GM12892 (cell line): ENCODE measurements around the gene RNF8.
"Not testable (repeated sequence)": the region's sequence is repeated elsewhere in the genome, so short reads cannot be mapped to it uniquely, and the experiment has no call there.

Experiments used
- DNase-seq: peaks from one replicate; pipeline ENCODE4 v3.0.0; 2011; ENCODE audit not compliant: insufficient read length
- FAIRE-seq: peaks from 2 replicates; lab custom pipeline; 2011; peaks lifted over from hg19 to GRCh38; lab: Jason Lieb, UNC
- POLR2A ChIP-seq: IDR thresholded peaks from 2 replicates; pipeline ENCODE4 v1.6.1; 2011; ENCODE audit warnings: low read depth, low read length, control low read depth
- POLR2AphosphoS5 ChIP-seq: IDR thresholded peaks from 2 replicates; pipeline ENCODE4 v1.6.1; 2011; ENCODE audit warnings: low read depth, low read length, control low read depth
- TAF1 ChIP-seq: IDR thresholded peaks from 2 replicates; pipeline ENCODE4 v1.6.1; 2011; ENCODE audit warnings: low read depth, mild to moderate bottlenecking, control low read depth, low read length, borderline replicate concordance

The RNF8 gene

DNA sequence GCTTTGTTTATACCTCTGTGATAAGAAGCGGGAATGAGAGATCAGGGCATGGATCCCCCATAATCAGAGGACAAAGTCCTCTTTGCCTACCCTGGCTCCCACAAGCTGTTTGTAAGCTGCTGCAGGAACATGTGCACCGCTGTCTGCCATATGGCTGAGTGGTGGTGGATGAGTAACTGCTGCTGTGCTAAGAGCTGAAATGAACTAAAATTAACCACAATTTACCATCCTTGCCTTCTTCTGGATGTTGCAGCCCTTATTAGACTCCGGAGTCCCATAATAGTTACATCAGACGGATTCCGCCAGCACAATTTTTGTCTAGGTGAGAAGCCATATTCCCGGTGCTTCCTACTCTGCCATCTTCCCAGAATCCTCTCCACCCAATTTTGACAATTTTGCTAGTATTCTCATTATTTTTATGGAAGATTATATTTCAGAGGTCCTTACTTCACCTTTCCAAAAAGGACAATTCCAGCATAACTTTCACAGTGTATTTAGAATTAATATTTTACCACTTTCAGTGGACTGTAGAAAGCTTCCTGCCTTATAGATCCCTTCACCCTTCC, 73.2 kb downstream of the RNF8 start:
- TF ChIP-seq TAF1 (no peak), POLR2A (no peak), POLR2AphosphoS5 (no peak)
- DNase-seq (no peak), FAIRE-seq (no peak)

DNA sequence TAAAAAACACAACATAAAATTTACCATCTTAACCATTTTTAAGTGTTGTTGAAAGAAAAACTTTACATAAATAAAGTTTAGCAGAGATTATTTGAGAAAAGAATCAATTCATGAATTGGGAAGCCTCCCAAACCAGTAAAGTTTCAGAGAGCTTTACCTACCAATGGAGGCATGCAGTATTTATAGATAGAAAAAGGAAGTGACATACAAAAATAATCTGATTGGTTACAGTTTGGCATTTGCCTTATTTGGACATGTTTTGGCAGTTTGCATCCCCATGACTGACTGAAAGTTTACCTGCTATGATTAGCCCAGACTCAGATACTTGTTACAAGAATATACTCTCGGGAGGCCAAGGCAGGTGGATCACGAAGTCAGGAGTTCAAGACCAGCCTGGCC, 75.6 kb downstream of the RNF8 start:
- no peak for FAIRE-seq
- DNase-seq = no peak
- TF ChIP-seq TAF1 = no peak
- no peak for TF ChIP-seq POLR2AphosphoS5
- TF ChIP-seq POLR2A = no peak

DNA sequence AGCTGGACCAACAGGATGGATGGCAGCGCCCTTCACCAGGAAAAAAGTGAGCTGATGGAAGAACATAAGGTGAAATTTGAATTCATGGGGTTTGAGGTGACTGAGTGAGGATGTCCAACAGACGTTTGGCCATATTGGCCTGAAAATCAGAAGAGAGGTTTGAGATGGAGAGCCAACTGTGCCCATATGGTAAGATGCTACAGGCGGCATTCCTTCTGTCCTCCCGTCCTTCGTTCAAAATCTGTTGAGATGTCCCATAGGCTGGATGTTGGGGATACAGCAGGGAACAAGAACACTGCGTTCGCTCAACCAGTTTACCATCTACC, 78.8 kb downstream of the RNF8 start:
- no peak for TF ChIP-seq POLR2AphosphoS5
- no peak for TF ChIP-seq POLR2A
- no peak for TF ChIP-seq TAF1
- FAIRE-seq (peak; percentile 17), DNase-seq (no peak)

DNA sequence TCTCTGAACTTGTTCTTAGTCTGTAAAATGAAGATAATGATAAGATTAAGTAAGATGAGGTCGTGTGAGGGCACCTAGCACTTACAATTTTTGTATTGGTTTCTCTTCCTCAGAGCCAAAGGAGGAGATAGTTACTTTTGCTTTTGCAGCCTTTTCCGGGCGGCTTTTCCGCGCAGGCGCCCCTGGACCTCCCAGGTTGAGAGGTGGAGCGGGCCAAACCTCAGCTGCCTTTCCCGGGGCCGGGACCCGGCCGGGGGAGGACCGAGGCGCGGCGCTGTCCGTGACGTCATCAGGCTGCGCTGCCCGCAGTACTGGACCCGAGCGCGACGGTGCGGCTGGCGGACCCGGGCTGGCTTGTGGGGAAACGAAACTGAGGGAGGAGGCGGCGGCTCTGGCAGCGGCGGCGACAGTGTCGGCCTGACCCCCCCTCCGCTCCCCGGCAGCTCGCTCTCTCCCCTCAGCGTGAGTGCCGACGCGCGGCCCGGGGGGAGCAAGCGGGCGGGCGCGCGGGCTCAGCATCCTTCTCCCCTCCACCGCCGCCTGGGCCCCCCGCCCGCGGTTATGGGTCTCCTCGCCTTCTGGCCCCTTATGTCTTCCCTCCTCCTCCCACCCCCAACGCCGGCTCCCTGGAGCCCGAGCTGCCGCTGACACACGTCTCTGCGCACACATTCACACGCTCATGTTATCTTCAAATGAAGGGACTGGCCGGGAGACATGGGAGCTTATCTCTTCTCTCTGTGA, 79.3 kb downstream of the RNF8 start, which contains the start of gene CMTR1:
Gene CMTR1, plus strand, starts transcription at position 306 of the 741 bp plus-strand sequence. CDS start 2,409 bp downstream, outside the sequence.
- peak; percentile 96 for FAIRE-seq
- peak; percentile 93 for DNase-seq
- TF ChIP-seq POLR2A (peak; percentile 68), POLR2AphosphoS5 (peak; percentile 80), TAF1 (peak; percentile 61; the same call in 1 of the 2 replicates)

DNA sequence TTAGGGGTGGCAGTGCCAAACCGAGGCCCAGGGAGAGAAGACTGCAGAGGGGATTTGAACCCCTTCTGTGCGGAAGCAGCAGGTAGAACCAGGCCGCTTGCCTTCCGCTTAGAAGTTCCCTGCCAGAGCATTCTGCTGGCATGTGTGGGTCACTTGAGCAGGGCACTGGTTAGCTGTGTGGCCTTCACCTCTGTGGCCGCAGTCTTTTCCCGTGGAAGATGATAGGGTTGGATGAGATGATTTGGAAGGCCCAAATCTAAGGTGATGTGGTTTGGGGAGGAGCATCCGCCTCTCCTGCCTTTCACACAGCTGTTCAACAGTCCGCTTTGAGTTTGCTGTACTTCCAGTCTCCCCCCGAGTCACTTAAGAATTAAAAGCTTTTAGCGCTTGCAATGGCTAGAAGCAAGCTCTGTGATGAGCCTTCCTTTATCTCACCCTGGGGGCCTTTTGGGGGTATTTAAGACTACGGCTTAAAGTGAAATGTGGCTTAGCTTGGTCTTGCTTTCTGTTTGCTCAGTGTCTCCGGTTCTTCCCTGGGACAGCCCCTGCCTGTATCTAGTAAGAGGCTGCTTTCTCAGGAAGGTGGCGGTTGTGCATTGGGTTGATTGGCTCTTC, 80.0 kb downstream of the RNF8 start:
- TF ChIP-seq POLR2AphosphoS5 (no peak; the same call in 1 of the 2 replicates), TAF1 (0 out of 2 replicates have a peak, but pooled peaks have one; percentile 28), POLR2A (no peak)
- DNase-seq = peak; percentile 43

DNA sequence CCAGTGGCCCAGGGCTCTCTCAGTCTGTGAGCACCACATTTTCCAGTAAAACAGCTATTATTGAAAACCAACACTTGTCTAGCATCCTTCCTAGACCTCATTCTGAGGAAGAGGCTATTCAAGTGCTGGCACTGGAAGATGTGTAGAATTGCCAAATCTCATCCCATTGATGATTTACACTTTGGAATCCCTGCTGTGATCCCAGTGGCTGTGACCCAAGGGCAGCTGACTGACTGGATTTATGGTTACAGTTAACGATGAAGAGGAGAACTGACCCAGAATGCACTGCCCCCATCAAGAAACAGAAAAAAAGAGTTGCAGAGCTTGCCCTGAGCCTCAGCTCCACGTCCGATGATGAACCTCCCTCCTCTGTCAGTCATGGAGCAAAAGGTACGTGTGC, 81.6 kb downstream of the RNF8 start:
- no peak for FAIRE-seq
- TF ChIP-seq TAF1 = no peak
- TF ChIP-seq POLR2AphosphoS5 = no peak
- TF ChIP-seq POLR2A = no peak
- DNase-seq = no peak

More for the DNA sequence above, 80.0 kb downstream of the RNF8 start:
- FAIRE-seq = peak; percentile 56

DNA sequence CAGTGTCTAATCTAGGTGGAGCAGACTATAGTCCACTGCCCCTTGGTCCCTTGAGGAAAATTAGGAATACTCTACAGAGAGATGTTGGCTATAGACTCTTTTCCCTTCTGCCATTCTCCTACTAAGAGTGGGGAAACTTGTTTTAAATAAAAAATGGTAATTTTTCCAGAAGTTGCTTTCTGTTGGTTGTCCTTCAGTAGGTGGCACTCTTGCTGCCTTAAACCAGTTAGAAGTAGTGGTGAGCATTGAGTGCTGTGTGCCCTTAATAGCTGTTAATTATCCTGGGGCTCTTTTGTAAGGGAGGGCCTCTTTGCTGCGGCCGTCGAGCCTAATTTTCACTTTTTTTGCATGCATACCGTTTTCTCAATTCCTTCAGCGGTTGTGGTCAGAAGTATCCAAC, 82.0 kb downstream of the RNF8 start:
- FAIRE-seq (no peak), DNase-seq (no peak)
- TF ChIP-seq POLR2AphosphoS5 = no peak
- no peak for TF ChIP-seq TAF1
- no peak for TF ChIP-seq POLR2A

DNA sequence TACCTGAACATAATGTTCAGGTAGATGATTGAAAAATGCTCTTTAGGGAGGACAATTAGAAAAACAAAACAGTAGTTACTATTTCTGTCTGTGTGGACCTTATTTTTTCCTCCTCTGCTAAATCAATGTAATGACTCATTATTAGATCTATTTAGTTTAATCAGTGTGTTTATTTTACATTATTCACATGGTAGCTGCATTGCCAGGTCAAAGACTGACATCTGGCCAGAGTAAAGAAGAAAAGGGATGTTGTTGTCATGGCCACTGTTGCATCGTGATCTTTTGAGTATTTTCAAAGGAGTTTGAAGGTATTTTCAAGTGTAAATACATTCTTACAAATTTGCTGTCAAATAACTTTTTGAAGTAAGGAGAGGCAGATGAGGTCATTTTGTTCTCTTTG, 85.1 kb downstream of the RNF8 start:
- TF ChIP-seq POLR2A (no peak), TAF1 (no peak), POLR2AphosphoS5 (no peak)
- DNase-seq (no peak), FAIRE-seq (no peak)

DNA sequence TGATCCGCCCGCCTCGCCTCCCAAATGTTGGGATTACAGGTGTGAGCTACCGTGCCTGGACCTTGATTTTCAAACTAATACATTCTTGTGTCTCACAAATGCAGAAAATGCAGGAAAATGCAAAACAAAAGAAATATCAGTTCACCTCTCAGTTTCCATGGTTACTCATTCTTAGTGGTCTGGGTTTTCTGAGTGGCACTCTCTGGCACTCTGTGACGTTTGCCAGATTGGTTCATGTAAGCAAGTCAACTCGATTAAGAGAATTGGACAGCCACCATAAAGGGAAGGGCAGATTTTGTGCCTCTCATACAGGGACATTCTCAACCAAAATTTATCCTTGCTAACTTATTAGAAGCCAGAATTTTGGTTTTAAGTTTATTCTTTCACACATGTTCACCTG, 87.9 kb downstream of the RNF8 start:
- DNase-seq (no peak), FAIRE-seq (no peak)
- TF ChIP-seq POLR2A (no peak), TAF1 (no peak), POLR2AphosphoS5 (no peak)

DNA sequence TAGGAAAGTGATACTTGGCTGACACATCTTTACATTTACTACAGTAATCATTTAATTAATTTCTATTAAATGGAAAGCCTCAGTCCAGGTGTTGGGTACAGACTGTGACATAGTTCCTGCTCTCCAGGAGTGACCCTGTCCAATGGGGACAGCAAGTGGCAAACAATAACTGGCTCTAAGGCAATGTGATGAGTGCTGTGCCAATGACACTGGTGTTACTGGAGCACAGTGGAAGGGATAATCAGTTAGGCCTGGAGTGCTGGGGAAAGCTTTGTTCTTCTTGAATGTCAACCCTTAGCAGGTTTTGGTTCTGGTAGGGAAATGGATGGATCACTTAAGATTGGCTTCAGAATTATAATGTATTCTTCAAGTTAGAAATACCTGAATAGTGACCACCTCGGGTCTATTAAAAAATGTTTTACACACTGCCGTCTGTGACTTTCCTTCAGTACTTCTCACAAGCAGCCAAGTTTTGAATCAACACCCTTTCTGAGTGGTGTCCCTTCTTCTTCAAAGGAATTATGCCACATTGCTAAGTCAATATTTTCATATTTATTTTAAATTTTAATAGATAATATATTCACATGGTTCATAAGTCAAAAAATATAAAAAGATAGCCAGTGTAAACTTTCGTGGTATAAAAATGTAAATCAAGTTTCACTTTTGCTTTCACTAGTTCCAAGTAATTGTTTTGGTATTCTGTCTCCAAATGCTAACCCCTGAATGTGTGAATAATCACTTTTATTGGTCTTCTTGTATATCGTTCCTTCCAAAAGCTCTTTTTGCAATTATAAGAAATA, 88.8 kb downstream of the RNF8 start:
- FAIRE-seq (no peak), DNase-seq (no peak)
- no peak for TF ChIP-seq TAF1
- no peak for TF ChIP-seq POLR2AphosphoS5
- no peak for TF ChIP-seq POLR2A

DNA sequence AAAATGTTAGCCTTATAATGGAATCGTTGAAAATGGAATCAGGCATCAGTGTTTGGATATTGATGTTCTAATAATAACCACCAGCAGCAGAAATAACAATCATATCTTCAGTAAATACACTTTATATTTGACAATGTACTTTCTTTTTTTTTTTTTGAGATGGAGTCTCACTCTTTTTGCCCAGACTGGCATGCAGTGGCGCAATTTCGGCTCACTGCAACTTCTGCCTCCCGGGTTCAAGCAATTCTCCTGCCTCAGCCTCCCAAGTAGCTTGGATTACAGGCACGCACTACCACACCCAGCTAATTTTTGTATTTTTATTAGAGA, 89.4 kb downstream of the RNF8 start:
- not testable (repeated sequence) for DNase-seq, FAIRE-seq
